GM21515 (cell line): ENCODE measurements around the gene FAM234A.
"Not testable (repeated sequence)": the region's sequence is repeated elsewhere in the genome, so short reads cannot be mapped to it uniquely, and the experiment has no call there.

Source experiments
- ATAC-seq: cut with Tn5 transposase; IDR thresholded peaks from one replicate; pipeline ENCODE4 v1.9.1; 2021; ENCODE audit not compliant: unreplicated experiment

Gene FAM234A

GRCh38 chr16:230351-230750 is 4.3 kb upstream of the FAM234A start:
- not testable (repeated sequence) for ATAC-seq

GRCh38 chr16:230949-231348 is 3.7 kb upstream of the FAM234A start:
- no peak for ATAC-seq

- ATAC-seq = no peak
These were observed 5.3 kb downstream of the FAM234A start for GRCh38 chr16:239948-240277.

- no peak for ATAC-seq
These were observed 5.9 kb downstream of the FAM234A start for GRCh38 chr16:240559-240958.

- ATAC-seq = no peak
These were observed 7.7 kb downstream of the FAM234A start for GRCh38 chr16:242281-242680.

GRCh38 chr16:243348-243747 is 8.7 kb downstream of the FAM234A start:
- no peak for ATAC-seq

- no peak for ATAC-seq
These were observed 10.5 kb downstream of the FAM234A start for GRCh38 chr16:245105-245504.

GRCh38 chr16:247027-247426 is 12.4 kb downstream of the FAM234A start:
- ATAC-seq = no peak

- no peak for ATAC-seq
These were observed 14.8 kb downstream of the FAM234A start for GRCh38 chr16:249431-249830.

GRCh38 chr16:252366-253337 is 18.0 kb downstream of the FAM234A start:
- no peak for ATAC-seq

- ATAC-seq = no peak
These were observed 19.2 kb downstream of the FAM234A start for GRCh38 chr16:253833-254232.

- ATAC-seq = no peak
These were observed 19.8 kb downstream of the FAM234A start for GRCh38 chr16:254461-254860.

- no peak for ATAC-seq
These were observed 20.6 kb downstream of the FAM234A start for GRCh38 chr16:255183-255582.

GRCh38 chr16:258091-258490 is 23.5 kb downstream of the FAM234A start:
- not testable (repeated sequence) for ATAC-seq

- no peak for ATAC-seq
These were observed 24.6 kb downstream of the FAM234A start for GRCh38 chr16:259226-259625.

- ATAC-seq = no peak
These were observed 25.2 kb downstream of the FAM234A start for GRCh38 chr16:259814-260253.

GRCh38 chr16:260326-260725 is 25.7 kb downstream of the FAM234A start:
- no peak for ATAC-seq

- no peak for ATAC-seq
These were observed 26.5 kb downstream of the FAM234A start for GRCh38 chr16:261031-261691.

- no peak for ATAC-seq
These were observed 27.6 kb downstream of the FAM234A start for GRCh38 chr16:262121-262745.

- ATAC-seq = no peak
These were observed 28.7 kb downstream of the FAM234A start for GRCh38 chr16:263182-263774.

- ATAC-seq = no peak
These were observed 29.3 kb downstream of the FAM234A start for GRCh38 chr16:263944-264343.
